Spleen (tissue), 7 donors: ENCODE data around the gene CDCA3.

Experiments
- POLR2A ChIP-seq, 3 donors: fragments of 450-650 bp; IDR thresholded peaks; one replicate each; pipeline ENCODE4 v1.5.1; 2017; ENCODE audit warnings: antibody characterized with exemption in 3 of 3, mild to moderate bottlenecking in 1 of 3
- POLR2AphosphoS5 ChIP-seq, 3 donors: sonication (generic); formaldehyde crosslinking; IDR thresholded peaks; one replicate each; pipeline ENCODE4 v1.5.1; 2017; ENCODE audit warnings: antibody characterized with exemption in 3 of 3
- TF ChIP-seq, protein P1 (sequence below), 11 experiments: fragments of 200-600 bp in 7 of 11; fragments of 450-650 bp in 4 of 11; sonication (generic) in 4 of 11; IDR thresholded peaks in 8 of 11; conservative IDR thresholded peaks in 3 of 11; 1 replicate in 7 of 11; 2 replicates in 4 of 11; pipeline versions ENCODE4 v1.4.0 to v1.8.0; 2016 to 2021; ENCODE audit warnings: antibody characterized with exemption in 11 of 11, inconsistent platforms in 4 of 11, mild to moderate bottlenecking in 1 of 11
- donor health status: DM: no; HTN: no; CAD: no; lungs with moderate emphysema.
- donor health status: DM: no; HTN: no; CAD: no.
- donor health status: DM: no; HTN: no; CAD: no.

DNA sequence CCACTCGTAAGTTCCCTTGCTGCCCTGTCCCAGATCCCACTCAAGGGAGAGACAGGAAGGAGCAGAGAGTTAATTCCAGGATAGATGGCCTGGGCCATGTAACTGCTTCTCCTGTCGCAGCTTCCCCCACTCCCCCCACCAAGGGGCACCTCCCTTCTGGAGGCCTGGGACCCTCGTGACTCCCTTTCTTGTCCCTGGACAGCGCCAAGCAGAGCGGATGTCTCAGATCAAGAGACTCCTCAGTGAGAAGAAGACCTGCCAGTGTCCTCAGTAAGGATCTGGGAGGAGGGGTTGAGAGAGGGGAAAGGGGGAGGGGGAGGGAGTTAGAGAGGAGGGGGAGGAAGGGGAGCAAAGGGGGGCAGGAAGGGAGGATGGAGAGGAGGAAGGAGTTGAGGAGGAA lies 32.4 kb downstream of the CDCA3 start:
- TF ChIP-seq, protein P1, sequence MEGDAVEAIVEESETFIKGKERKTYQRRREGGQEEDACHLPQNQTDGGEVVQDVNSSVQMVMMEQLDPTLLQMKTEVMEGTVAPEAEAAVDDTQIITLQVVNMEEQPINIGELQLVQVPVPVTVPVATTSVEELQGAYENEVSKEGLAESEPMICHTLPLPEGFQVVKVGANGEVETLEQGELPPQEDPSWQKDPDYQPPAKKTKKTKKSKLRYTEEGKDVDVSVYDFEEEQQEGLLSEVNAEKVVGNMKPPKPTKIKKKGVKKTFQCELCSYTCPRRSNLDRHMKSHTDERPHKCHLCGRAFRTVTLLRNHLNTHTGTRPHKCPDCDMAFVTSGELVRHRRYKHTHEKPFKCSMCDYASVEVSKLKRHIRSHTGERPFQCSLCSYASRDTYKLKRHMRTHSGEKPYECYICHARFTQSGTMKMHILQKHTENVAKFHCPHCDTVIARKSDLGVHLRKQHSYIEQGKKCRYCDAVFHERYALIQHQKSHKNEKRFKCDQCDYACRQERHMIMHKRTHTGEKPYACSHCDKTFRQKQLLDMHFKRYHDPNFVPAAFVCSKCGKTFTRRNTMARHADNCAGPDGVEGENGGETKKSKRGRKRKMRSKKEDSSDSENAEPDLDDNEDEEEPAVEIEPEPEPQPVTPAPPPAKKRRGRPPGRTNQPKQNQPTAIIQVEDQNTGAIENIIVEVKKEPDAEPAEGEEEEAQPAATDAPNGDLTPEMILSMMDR (IDR thresholded peaks at IDR 0.05 in 8 of 11, conservative IDR thresholded peaks at IDR 0.05 in 3 of 11) = no peak
- TF ChIP-seq POLR2A (IDR thresholded peaks at IDR 0.05) = no peak
- TF ChIP-seq POLR2AphosphoS5 (IDR thresholded peaks at IDR 0.05) = no peak
